GM18508 (cell line): ENCODE data around the gene MAML3.
"Not testable (repeated sequence)": the region's sequence is repeated elsewhere in the genome, so short reads cannot be mapped to it uniquely, and the experiment has no call there.

ENCODE experiments used
- ATAC-seq: cut with Tn5 transposase; IDR thresholded peaks from one replicate; pipeline ENCODE4 v1.9.1; 2021; ENCODE audit warnings: moderate number of reproducible peaks; ENCODE audit not compliant: insufficient read depth, unreplicated experiment

MAML3 gene

DNA sequence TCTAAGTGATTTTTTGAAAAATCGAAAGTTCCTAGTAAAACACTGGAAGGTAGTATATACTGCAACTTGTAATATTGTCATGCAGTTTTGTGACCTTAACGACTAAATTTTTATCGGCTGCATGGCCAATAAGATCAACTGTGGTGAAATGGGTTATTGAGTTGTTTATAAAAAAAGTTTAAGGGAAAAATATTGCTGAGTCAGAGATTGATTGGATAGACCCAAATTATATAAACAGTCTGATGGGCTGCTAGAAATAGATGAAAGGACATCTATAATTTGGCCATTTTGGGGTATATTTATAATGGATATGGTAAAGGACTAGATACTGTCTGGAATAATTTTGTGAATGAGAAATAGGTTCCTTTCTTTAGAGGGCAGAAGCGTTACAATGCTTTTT is 432.2 kb downstream of the MAML3 start:
- no peak for ATAC-seq

DNA sequence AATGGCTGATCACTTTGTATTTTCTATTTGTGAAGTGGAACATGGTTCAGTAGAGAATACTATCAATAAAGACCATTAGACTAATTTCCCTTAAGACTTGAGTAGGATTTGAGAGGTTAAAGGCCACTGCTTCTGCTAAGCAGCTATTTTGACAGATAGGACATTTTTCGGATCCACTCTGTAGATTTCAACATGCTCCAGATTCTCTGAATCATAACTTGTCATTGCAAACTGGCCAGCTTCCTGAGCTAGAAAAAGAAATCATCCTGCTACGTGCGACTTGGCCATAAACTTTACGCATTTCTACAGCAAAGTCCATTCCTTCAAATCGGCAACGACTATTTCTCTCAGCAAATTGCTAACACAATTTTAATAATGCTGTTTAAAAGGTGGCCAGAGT is 433.2 kb downstream of the MAML3 start:
- ATAC-seq = no peak

DNA sequence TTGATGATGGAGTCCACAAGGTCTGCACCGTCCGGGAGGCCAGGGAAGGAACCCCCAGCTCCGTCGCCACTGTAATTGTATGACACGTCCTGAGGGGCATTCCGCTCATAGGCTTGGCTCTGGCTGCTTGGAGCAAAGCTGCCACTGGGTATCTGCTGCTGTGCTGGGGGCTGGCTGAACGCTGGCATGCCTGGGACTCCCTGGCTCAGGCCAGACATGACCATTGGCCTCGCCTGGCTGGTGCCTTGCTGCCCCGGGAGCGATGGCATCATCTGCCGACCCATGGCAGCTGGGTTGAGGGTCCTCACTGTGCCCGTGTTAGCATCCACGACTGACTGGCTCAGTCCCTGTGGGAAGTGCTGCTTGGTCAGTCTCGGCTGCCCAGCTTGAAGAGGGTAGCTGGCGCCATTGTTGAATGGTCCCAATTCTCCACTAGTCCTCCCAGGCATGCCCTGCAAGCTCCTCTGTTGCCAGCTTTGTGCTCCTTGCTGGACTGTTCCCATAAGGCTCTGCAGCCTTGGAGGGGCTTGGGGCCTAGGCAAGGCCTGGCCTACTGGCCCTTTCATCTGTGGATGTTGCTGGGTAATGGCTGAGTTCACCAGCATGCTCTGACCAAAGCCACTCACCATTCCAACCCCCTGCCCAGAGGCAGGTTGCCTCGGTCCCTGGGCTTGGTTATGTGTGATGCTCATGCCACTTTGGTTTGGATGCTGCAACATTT is 434.4 kb downstream of the MAML3 start:
- ATAC-seq = no peak

- ATAC-seq = no peak
Observed at GRCh38 chr4:139718833-139719232, 435.2 kb downstream of the MAML3 start.

GRCh38 chr4:139718358-139718757 is 435.6 kb downstream of the MAML3 start:
- ATAC-seq = no peak

GRCh38 chr4:139715746-139716391 is 438.1 kb downstream of the MAML3 start:
- no peak for ATAC-seq

DNA sequence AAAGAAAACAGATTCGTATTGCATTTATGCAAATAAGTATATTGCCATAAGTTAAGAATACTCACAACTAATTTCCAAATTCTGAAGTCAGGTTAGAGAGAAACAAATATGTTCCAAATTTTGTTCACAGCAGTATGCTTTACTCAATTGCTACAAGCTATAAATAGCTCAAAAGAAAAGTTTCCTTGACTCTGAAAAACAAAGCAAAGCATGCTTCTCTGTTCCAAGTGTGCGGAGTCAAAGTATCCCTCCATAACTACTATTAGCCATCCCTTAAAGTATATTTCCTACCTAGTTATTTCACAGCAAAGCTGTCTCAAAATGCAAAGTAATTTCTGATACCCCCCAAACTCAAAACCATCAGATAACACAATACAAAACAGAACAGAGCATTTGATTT is 441.1 kb downstream of the MAML3 start:
- no peak for ATAC-seq

DNA sequence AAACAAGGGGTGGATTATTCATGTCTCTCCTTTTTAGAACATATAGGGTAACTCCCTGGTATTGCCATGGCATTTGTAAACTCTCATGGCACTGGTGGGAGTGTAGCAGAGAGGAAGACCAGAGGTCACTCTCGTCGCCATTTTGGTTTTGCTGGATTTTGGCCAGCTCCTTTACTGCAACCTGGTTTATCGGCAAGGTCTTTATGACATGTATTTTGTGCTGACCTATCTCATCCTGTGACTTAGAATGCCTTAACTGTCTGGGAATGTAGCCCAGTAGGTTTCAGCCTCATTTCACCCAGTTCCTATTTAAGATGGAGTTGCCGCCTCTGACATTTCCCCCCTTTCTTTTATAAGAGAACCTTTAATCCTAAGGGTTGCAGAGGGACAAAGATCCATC is 442.5 kb downstream of the MAML3 start:
- ATAC-seq = no peak

GRCh38 chr4:139710073-139710472 is 443.9 kb downstream of the MAML3 start:
- no peak for ATAC-seq

- ATAC-seq = no peak
Observed at GRCh38 chr4:139709660-139710059, 444.3 kb downstream of the MAML3 start.

- no peak for ATAC-seq
Observed at GRCh38 chr4:139704915-139705485, 449.0 kb downstream of the MAML3 start.

GRCh38 chr4:139700568-139700967 is 453.4 kb downstream of the MAML3 start:
- no peak for ATAC-seq

DNA sequence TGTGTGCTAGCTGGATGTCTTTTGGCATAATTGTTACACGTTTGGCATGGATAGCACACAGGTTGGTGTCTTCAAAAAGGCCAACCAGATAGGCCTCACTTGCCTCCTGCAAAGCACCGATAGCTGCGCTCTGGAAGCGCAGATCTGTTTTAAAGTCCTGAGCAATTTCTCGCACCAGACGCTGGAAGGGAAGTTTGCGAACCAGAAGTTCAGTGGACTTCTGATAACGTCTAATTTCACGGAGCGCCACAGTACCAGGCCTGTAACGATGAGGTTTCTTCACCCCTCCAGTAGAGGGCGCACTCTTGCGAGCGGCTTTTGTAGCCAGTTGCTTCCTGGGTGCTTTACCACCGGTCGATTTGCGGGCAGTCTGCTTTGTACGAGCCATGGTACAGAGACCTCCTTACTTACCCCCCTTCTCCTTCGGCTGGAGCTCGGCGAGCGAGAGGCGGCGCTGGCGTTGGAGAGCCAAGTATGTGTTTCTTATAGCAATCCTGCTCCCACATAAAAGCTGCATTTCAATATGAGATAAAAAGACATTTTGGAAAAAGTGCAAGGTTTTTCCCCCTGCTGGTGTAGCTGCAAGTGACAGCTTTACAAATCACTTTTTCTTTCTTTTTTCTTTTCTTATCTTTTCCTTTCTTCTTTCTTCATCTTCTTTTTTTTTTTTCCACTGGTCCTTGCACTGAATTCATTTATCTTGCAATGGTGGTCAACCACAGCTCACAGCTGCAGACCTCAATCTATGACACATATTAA is 455.6 kb downstream of the MAML3 start:
- ATAC-seq = not testable (repeated sequence)

DNA sequence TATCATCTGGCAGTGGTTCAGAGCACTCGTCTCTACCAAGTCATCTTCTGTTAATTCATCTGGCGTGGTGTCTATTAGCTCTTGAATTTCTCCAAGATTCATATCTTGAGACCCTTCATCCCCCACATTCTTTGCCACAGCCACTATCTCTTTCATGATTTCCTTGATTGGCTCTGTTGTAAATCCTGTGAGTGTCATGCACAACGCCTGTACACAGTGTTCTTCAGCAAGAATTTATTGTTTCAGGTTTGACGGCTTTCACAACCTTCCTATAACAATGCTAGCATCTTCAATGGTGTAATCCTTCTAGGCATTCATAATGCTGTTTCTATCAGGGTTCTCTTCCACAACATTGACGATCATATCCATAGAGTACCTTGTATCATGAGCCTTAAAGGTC is 457.5 kb downstream of the MAML3 start:
- no peak for ATAC-seq

GRCh38 chr4:139694522-139695107 is 459.4 kb downstream of the MAML3 start:
- no peak for ATAC-seq

DNA sequence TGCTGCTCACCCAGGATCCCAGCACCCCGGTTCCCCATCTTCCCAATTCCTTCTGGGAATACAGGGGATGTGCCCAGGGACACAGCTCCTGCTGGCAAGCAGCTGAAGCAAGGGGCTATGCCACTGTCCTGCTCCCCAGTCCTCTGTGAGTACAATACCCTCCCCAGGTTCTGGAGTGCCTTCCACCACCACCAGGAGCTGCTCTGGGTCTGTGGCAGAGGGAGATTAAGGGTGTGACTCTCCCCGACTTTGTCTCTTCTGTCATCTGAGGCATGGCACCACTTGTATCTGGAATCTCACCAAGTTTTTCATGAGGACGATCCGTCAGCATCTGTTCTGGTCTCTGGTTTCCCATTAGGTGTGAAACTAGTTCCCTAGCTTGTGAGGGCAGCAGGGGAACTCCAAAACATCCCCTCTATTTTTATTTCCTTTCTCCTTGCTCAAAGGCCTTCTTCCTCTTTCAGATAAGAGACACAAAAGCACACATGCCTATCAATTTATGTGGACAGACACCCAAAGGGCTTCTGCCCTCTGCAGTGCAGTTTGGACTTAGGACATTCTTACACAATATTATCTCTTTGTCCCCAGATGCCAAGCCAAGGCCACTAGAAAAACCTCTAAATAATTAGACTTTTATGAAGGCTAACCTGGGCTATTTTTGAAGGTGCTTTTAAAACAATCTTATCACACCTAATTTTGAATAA is 461.5 kb downstream of the MAML3 start:
- ATAC-seq = no peak

DNA sequence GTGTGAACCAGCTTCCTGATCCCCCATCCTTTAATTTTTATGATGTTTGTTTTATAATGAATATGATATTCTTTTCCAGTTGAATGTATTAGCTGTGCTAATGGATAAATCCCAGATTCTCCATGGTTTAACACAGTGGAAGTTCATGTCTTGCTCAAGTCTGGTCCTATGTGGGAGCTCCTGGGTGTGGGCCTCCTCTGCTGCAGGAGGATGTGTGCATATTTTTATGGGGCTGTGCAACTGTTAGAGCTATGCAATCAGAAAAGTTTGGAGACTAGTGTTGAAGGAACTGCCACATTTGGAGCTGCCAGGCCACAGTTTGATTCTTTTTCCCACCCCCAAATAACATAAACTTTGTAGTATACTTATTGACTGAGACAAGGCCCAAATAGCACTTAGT is 463.6 kb downstream of the MAML3 start:
- ATAC-seq = no peak

DNA sequence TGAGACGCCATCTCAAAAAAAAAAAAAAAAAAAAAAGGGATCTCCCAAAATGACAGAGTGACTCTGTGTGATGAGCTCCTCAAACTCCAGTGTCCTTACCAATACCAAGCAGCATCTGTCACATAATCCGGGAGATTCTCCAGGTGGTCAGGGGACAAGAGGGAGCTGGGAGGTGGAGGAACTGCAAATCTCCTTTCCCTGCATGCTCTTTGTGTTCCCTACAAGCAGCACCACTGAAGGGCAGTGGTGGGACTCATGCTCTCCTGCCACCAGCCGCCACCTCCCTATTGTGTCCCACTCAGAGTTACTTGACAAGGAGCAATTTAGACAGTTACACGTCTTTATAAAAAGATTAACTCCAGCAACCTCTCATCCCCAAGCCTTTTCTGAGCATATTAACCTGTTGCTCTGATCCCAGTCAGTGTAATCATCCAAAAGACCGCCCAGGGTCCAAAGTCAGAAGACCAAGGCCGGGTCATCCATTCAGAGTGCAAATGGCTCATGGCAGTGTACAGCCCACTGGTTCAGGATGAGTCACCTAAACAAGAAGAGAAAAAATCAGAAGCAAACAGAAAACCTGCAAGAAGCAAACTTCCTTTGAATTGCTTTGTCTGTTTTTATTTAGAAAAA is 464.8 kb downstream of the MAML3 start:
- ATAC-seq = no peak

- ATAC-seq = no peak
Observed at GRCh38 chr4:139686988-139687387, 467.0 kb downstream of the MAML3 start.

DNA sequence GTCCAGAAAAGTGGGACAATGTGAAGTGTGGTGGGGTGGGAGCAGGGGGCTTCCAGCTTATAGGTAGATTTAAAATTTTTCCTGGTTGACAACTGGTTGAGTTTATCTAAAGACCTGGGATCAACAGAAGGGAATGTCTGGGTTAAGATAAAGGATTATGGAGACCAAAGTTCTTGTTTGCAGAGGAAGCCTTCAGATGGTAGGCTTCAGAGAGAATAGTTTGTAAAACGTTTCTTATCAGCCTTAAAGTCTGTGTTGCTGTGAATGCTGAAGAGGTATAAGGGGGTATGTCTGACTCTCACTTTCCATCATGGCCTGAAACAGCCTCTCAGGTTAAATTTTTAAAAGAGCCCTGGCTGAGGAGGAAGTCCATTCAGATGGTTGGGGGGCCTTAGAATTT is 467.9 kb downstream of the MAML3 start:
- ATAC-seq = no peak
